ENCODE measurements around the gene NUDT15.

DNA sequence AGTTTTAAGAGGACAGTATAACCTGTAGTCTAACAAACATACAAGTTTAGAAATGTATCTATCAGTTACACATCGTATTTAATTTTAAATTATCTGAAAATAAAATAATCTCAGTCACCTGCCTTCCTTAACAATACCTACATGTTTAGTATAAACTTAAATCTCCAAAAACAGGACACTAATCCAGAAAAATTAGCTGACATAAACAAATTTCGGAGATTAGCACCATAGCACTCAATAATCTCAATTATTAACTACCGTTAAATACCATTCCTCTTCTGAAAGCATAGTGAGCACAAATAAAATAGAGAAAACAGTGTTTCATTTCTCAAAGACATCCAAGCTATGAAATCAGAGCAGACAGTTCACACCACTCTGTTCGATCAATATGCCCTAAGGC lies 44.2 kb downstream of the NUDT15 start:
- TF ChIP-seq, protein P1, sequence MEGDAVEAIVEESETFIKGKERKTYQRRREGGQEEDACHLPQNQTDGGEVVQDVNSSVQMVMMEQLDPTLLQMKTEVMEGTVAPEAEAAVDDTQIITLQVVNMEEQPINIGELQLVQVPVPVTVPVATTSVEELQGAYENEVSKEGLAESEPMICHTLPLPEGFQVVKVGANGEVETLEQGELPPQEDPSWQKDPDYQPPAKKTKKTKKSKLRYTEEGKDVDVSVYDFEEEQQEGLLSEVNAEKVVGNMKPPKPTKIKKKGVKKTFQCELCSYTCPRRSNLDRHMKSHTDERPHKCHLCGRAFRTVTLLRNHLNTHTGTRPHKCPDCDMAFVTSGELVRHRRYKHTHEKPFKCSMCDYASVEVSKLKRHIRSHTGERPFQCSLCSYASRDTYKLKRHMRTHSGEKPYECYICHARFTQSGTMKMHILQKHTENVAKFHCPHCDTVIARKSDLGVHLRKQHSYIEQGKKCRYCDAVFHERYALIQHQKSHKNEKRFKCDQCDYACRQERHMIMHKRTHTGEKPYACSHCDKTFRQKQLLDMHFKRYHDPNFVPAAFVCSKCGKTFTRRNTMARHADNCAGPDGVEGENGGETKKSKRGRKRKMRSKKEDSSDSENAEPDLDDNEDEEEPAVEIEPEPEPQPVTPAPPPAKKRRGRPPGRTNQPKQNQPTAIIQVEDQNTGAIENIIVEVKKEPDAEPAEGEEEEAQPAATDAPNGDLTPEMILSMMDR (IDR thresholded peaks at IDR 0.05; ENCODE audit: low read depth, low read length, poor library complexity, severe bottlenecking), result no peak
- TF ChIP-seq EZH2phosphoT487 (IDR thresholded peaks at IDR 0.05; ENCODE audit: borderline replicate concordance, low read length), result no peak
